ENCODE results near the gene ERBB4.

DNA sequence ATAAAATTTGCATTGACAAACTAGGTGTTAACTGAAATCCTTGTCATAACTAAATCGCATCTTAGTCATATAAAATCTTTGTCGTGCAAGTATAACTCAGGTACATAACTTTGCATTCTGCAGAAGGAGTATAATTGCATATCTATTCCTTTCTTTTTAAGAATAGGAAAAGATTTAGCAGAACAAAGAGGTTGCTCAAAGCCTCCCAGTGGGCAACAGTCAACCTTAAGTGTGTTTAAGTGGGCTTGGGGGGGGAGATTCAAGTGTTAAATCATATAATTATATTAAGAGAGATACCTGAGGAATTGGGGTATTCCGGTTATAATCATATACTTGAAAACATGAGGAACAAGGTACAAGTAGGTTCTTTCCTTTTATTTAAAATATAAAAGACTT, 1068.9 kb downstream of the ERBB4 start:
- TF ChIP-seq, protein P1, sequence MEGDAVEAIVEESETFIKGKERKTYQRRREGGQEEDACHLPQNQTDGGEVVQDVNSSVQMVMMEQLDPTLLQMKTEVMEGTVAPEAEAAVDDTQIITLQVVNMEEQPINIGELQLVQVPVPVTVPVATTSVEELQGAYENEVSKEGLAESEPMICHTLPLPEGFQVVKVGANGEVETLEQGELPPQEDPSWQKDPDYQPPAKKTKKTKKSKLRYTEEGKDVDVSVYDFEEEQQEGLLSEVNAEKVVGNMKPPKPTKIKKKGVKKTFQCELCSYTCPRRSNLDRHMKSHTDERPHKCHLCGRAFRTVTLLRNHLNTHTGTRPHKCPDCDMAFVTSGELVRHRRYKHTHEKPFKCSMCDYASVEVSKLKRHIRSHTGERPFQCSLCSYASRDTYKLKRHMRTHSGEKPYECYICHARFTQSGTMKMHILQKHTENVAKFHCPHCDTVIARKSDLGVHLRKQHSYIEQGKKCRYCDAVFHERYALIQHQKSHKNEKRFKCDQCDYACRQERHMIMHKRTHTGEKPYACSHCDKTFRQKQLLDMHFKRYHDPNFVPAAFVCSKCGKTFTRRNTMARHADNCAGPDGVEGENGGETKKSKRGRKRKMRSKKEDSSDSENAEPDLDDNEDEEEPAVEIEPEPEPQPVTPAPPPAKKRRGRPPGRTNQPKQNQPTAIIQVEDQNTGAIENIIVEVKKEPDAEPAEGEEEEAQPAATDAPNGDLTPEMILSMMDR (conservative IDR thresholded peaks at IDR 0.05; ENCODE audit: low read length) = no peak
- no peak for TF ChIP-seq EZH2phosphoT487 (IDR thresholded peaks at IDR 0.05; ENCODE audit: borderline replicate concordance, low read depth, low read length)
